Hepatocyte (in vitro differentiated cells): Measurements from ENCODE around the gene CYTL1. TPM values are rescaled to one million over a fixed set of nuclear protein-coding genes. Genes with fewer than 3 reads are reported as not detected.

ENCODE experiments used
- DNase-seq: peaks from one replicate; pipeline ENCODE4 v3.0.0-alpha.2; 2016; ENCODE audit warnings: low spot score
- H2AFZ ChIP-seq: fragments of 200-600 bp; sonication (generic); 2 replicates; pipeline ENCODE4 v1.6.0; 2016; ENCODE audit warnings: antibody characterized with exemption, mild to moderate bottlenecking
- H3K27ac ChIP-seq: fragments of 200-600 bp; sonication (generic); 2 replicates; pipeline ENCODE4 v1.5.1; 2016; ENCODE audit warnings: mild to moderate bottlenecking
- H3K27me3 ChIP-seq: fragments of 200-600 bp; sonication (generic); 2 replicates; pipeline ENCODE4 v1.6.1; 2016
- H3K36me3 ChIP-seq: fragments of 200-600 bp; sonication (generic); replicated peaks from 2 replicates; pipeline ENCODE4 v1.5.1; 2016; ENCODE audit warnings: low read depth; ENCODE audit not compliant: insufficient read depth
- H3K4me1 ChIP-seq: fragments of 200-600 bp; sonication (generic); 2 replicates; pipeline ENCODE4 v1.5.1; 2016; ENCODE audit warnings: mild to moderate bottlenecking, moderate library complexity; ENCODE audit not compliant: insufficient read depth
- H3K4me2 ChIP-seq: fragments of 200-600 bp; sonication (generic); 2 replicates; pipeline ENCODE4 v1.6.0; 2016
- H3K4me3 ChIP-seq: fragments of 200-600 bp; sonication (generic); 2 replicates; pipeline ENCODE4 v1.5.1; 2016; ENCODE audit warnings: mild to moderate bottlenecking
- H3K79me2 ChIP-seq: fragments of 200-600 bp; sonication (generic); 2 replicates; pipeline ENCODE4 v1.6.0; 2017; ENCODE audit warnings: mild to moderate bottlenecking
- H3K9me2 ChIP-seq: fragments of 200-600 bp; sonication (generic); replicated peaks from 2 replicates; pipeline ENCODE4 v1.6.0; 2017; ENCODE audit warnings: mild to moderate bottlenecking; ENCODE audit not compliant: insufficient read depth
- H3K9me3 ChIP-seq: fragments of 200-600 bp; sonication (generic); 2 replicates; pipeline ENCODE4 v1.5.1; 2016; ENCODE audit warnings: low read depth, mild to moderate bottlenecking
- H4K20me1 ChIP-seq: fragments of 200-600 bp; sonication (generic); 2 replicates; pipeline ENCODE4 v1.6.0; 2016; ENCODE audit warnings: mild to moderate bottlenecking; ENCODE audit not compliant: insufficient read depth, poor library complexity, severe bottlenecking
- CTCF ChIP-seq: fragments of 200-600 bp; sonication (generic); IDR thresholded peaks from 2 replicates; pipeline ENCODE4 v1.5.1; 2016; ENCODE audit warnings: antibody characterized with exemption, mild to moderate bottlenecking; ENCODE audit not compliant: poor library complexity
- EZH2 ChIP-seq: fragments of 200-600 bp; sonication (generic); IDR thresholded peaks from 2 replicates; pipeline ENCODE4 v1.6.1; 2016; ENCODE audit warnings: antibody characterized with exemption, mild to moderate bottlenecking, borderline replicate concordance
- EZH2phosphoT487 ChIP-seq: fragments of 200-600 bp; sonication (generic); IDR thresholded peaks from one replicate; pipeline ENCODE4 v1.6.1; 2018; ENCODE audit warnings: antibody characterized with exemption, mild to moderate bottlenecking, low read depth, moderate library complexity; ENCODE audit not compliant: unreplicated experiment, severe bottlenecking
- WGBS: methylation state at CpG from one replicate; pipeline ENCODE4 v1.1.6; 2016; ENCODE audit warnings: low lambda C conversion rate; ENCODE audit errors: missing lambda C conversion rate; 5-methylcytosine and 5-hydroxymethylcytosine counted together
- polyA plus RNA-seq: library from polyadenylated mRNA; unstranded; fragments of >200 nt; fragmentation: Nextera tagmentation; extraction: Ambion mirVana; gene quantifications from 2 replicates; pipeline ENCODE4 v1.2.1, GENCODE V29; 2016
- total RNA-seq: library from RNA; depleted of rRNA; stranded (reverse); fragments of >200 nt; gene quantifications from 2 replicates; pipeline ENCODE4 v1.2.3, GENCODE V29; 2014

Gene CYTL1
- total and polyA plus RNA-seq, 2 experiments from 2014 or later: 37.4 to 55.4 TPM

GRCh38 chr4:5024673-5025072, 5.4 kb upstream of the CYTL1 start:
- no peaks in the 10 kb centered on the region for H3K9me3 ChIP-seq
- H3K36me3 ChIP-seq: no peaks in the 10 kb centered on the region
- peaks cover under 1% of the 10 kb centered on the region for H3K27me3 ChIP-seq
- H3K4me3 ChIP-seq: no peak overlapping the region
- no peaks in the 10 kb centered on the region for H3K4me1 ChIP-seq
- no peak overlapping the region for H3K4me2 ChIP-seq
- no peaks in the 10 kb centered on the region for H4K20me1 ChIP-seq
- no peak overlapping the region for H3K27ac ChIP-seq
- H3K79me2 ChIP-seq: no peaks in the 10 kb centered on the region
- no peak overlapping the region for H2AFZ ChIP-seq
- no peaks in the 10 kb centered on the region for H3K9me2 ChIP-seq
- no peak for DNase-seq
- 74% methylated on average over 6 of the region's 6 CpGs for WGBS
- TF ChIP-seq CTCF (no peak), EZH2 (no peak)

DNA sequence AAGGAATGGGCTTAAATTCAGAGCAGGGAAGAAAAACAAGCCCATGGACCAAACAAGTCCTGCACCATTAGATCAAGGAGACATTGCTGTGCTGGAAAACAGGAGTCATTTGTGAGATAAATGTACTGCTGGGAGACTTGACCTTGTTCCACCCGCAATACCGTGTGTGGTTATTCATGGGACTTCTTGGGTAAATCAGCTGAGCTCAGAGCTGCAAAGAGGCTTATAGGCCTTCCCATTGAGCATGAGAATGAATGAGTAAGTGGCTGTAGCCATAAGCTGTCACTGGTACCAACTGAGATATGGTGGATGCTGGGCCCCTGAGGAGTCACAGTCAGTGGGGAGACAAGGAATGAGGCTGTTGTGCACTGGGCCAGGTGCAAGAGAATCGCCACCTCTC, 2.3 kb upstream of the CYTL1 start:
- TF ChIP-seq CTCF: no peak
- no peak for TF ChIP-seq EZH2phosphoT487
- TF ChIP-seq EZH2: no peak
- Histone ChIP-seq H4K20me1 (no peaks in the 10 kb centered on the region), H3K27ac (no peak overlapping the region), H3K27me3 (no peaks in the 10 kb centered on the region), H3K36me3 (no peaks in the 10 kb centered on the region), H3K4me2 (no peak overlapping the region), H3K4me3 (no peak overlapping the region), H3K79me2 (no peaks in the 10 kb centered on the region), H3K9me3 (no peaks in the 10 kb centered on the region), H2AFZ (no peak overlapping the region), H3K4me1 (no peaks in the 10 kb centered on the region), H3K9me2 (no peaks in the 10 kb centered on the region)
- no peak for DNase-seq
- WGBS: 84% methylated on average over 3 of the region's 3 CpGs

GRCh38 chr4:5020341-5020740, 1.1 kb upstream of the CYTL1 start:
- H3K4me3 ChIP-seq: no peak overlapping the region
- no peak overlapping the region for H3K4me2 ChIP-seq
- DNase-seq: no peak
- H2AFZ ChIP-seq: no peak overlapping the region
- 100% methylated on average over 1 of the region's 1 CpG for WGBS
- H4K20me1 ChIP-seq: no peaks in the 10 kb centered on the region
- H3K4me1 ChIP-seq: no peaks in the 10 kb centered on the region
- H3K9me2 ChIP-seq: no peaks in the 10 kb centered on the region
- H3K27ac ChIP-seq: no peak overlapping the region
- H3K9me3 ChIP-seq: no peaks in the 10 kb centered on the region
- no peaks in the 10 kb centered on the region for H3K79me2 ChIP-seq
- no peaks in the 10 kb centered on the region for H3K36me3 ChIP-seq
- peaks cover 5% of the 10 kb centered on the region for H3K27me3 ChIP-seq
- TF ChIP-seq CTCF (no peak), EZH2 (no peak), EZH2phosphoT487 (no peak)

GRCh38 chr4:5019796-5020195, 538 bp upstream of the CYTL1 start:
- TF ChIP-seq EZH2 (no peak), CTCF (no peak), EZH2phosphoT487 (no peak)
- Histone ChIP-seq H3K4me3 (no peak overlapping the region), H3K27ac (peak overlapping the region; percentile 43), H3K4me1 (no peaks in the 10 kb centered on the region), H3K9me2 (no peaks in the 10 kb centered on the region), H3K27me3 (peaks cover 5% of the 10 kb centered on the region), H2AFZ (no peak overlapping the region), H3K36me3 (no peaks in the 10 kb centered on the region), H3K79me2 (no peaks in the 10 kb centered on the region), H4K20me1 (no peaks in the 10 kb centered on the region), H3K9me3 (no peaks in the 10 kb centered on the region), H3K4me2 (peak overlapping the region; percentile 73)
- WGBS: 90% methylated on average over 12 of the region's 12 CpGs
- no peak for DNase-seq
